ENCODE measurements around the gene BTF3. TPM values are rescaled to one million over a fixed set of nuclear protein-coding genes. Genes with fewer than 3 reads are reported as not detected.

BTF3 gene
- total and polyA plus RNA-seq, 9 of the 15 experiments (the other 6 are each of a cell fraction or from before 2014, with no cell fraction given) = 534 to 1,637 (median 848) TPM

GRCh38 chr5:73482383-73483136 is 15.7 kb upstream of the BTF3 start (continued):
- TF ChIP-seq ARID3A (IDR thresholded peaks at IDR 0.05; ENCODE audit: borderline replicate concordance, low read depth, low read length) = no peak
- TF ChIP-seq TEAD1 (CRISPR knock-in tag; IDR thresholded peaks at IDR 0.05) = no peak
- TF ChIP-seq ZNF589 (CRISPR knock-in tag; IDR thresholded peaks at IDR 0.05; ENCODE audit: low read depth) = no peak
- TF ChIP-seq ZNF184 (CRISPR knock-in tag; IDR thresholded peaks at IDR 0.05) = no peak
- TF ChIP-seq POLR3G (IDR thresholded peaks at IDR 0.05; ENCODE audit: extremely low read depth, insufficient read length, insufficient replicate concordance) = no peak
- no peak for TF ChIP-seq ZNF436 (CRISPR knock-in tag; IDR thresholded peaks at IDR 0.05)
- TF ChIP-seq, protein P1, sequence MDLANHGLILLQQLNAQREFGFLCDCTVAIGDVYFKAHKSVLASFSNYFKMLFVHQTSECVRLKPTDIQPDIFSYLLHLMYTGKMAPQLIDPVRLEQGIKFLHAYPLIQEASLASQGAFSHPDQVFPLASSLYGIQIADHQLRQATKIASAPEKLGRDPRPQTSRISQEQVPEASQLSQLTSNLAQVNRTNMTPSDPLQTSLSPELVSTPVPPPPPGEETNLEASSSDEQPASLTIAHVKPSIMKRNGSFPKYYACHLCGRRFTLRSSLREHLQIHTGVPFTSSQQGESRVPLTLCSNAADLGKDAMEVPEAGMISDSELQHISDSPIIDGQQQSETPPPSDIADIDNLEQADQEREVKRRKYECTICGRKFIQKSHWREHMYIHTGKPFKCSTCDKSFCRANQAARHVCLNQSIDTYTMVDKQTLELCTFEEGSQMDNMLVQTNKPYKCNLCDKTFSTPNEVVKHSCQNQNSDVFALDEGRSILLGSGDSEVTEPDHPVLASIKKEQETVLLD (IDR thresholded peaks at IDR 0.05) = no peak
- TF ChIP-seq CEBPB (tag; IDR thresholded peaks at IDR 0.05) = no peak
- TF ChIP-seq, protein P2, sequence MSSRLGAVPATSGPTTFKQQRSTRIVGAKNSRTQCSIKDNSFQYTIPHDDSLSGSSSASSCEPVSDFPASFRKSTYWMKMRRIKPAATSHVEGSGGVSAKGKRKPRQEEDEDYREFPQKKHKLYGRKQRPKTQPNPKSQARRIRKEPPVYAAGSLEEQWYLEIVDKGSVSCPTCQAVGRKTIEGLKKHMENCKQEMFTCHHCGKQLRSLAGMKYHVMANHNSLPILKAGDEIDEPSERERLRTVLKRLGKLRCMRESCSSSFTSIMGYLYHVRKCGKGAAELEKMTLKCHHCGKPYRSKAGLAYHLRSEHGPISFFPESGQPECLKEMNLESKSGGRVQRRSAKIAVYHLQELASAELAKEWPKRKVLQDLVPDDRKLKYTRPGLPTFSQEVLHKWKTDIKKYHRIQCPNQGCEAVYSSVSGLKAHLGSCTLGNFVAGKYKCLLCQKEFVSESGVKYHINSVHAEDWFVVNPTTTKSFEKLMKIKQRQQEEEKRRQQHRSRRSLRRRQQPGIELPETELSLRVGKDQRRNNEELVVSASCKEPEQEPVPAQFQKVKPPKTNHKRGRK (tag; IDR thresholded peaks at IDR 0.05) = no peak
- no peak for TF ChIP-seq MBD2 (IDR thresholded peaks at IDR 0.05; ENCODE audit: borderline replicate concordance, low read depth)
- TF ChIP-seq NR1H2 (CRISPR knock-in tag; IDR thresholded peaks at IDR 0.05) = no peak
- no peak for TF ChIP-seq ZNF431 (CRISPR knock-in tag; IDR thresholded peaks at IDR 0.05)
- peak; percentile 42 for TF ChIP-seq ATF3 (IDR thresholded peaks at IDR 0.05)
- TF ChIP-seq ATF3 (CRISPR knock-in tag; conservative IDR thresholded peaks at IDR 0.05) = no peak
- TF ChIP-seq NRF1 (conservative IDR thresholded peaks at IDR 0.05 in 1 of 2, IDR thresholded peaks at IDR 0.05 in 1 of 2) = no peak
- TF ChIP-seq JUND (IDR thresholded peaks at IDR 0.05; ENCODE audit: borderline replicate concordance, low read depth, low read length) = peak; percentile 81
- peak; percentile 81; the same call in 2 of the 3 replicates for TF ChIP-seq JUND (tag; IDR thresholded peaks at IDR 0.05; ENCODE audit: borderline replicate concordance, low read depth, low read length)
- TF ChIP-seq ADNP (tag; IDR thresholded peaks at IDR 0.05) = no peak
- no peak for TF ChIP-seq ZBTB1 (CRISPR knock-in tag; IDR thresholded peaks at IDR 0.05; ENCODE audit: borderline replicate concordance, low read depth)
- TF ChIP-seq NR2F6 (CRISPR knock-in tag; IDR thresholded peaks at IDR 0.05) = no peak
- no peak for TF ChIP-seq KAT2B (IDR thresholded peaks at IDR 0.05; ENCODE audit: low read depth, low read length)
- TF ChIP-seq SAP30 (IDR thresholded peaks at IDR 0.05; ENCODE audit: borderline replicate concordance, insufficient read depth, low read depth, low read length, poor library complexity, severe bottlenecking) = no peak
- no peak for TF ChIP-seq HMG20B (CRISPR knock-in tag; IDR thresholded peaks at IDR 0.05)
